HUES64 (cell line): ENCODE results near the gene SUGCT.

Source experiments
- H3K27ac ChIP-seq: 2 replicates; pipeline ENCODE4 v1.7.0; 2013; ENCODE audit warnings: low read depth, low read length, inconsistent platforms
- H3K27me3 ChIP-seq: 2 replicates; pipeline ENCODE4 v1.6.1; 2013; ENCODE audit warnings: mild to moderate bottlenecking, low read length; ENCODE audit not compliant: insufficient read depth
- H3K36me3 ChIP-seq: 2 replicates; pipeline ENCODE4 v1.6.1; 2013; ENCODE audit warnings: mild to moderate bottlenecking, low read length; ENCODE audit not compliant: insufficient read depth
- H3K4me1 ChIP-seq: 2 replicates; pipeline ENCODE4 v1.6.1; 2013; ENCODE audit warnings: mild to moderate bottlenecking, low read length, moderate library complexity; ENCODE audit not compliant: insufficient read depth
- H3K4me3 ChIP-seq: 2 replicates; pipeline ENCODE4 v1.5.1; 2013; ENCODE audit warnings: mild to moderate bottlenecking, low read length, moderate library complexity
- H3K9ac ChIP-seq: 2 replicates; pipeline ENCODE4 v1.6.1; 2013; ENCODE audit warnings: mild to moderate bottlenecking, low read depth, low read length
- H3K9me3 ChIP-seq: 2 replicates; pipeline ENCODE4 v1.6.1; 2013; ENCODE audit warnings: low read depth, low read length; ENCODE audit not compliant: insufficient read depth
- WGBS: fragments of 150-250, 120-280 bp; methylation state at CpG from one replicate; pipeline ENCODE4 v1.1.7; 2013; ENCODE audit warnings: missing lambda C conversion rate; 5-methylcytosine and 5-hydroxymethylcytosine counted together

Gene SUGCT

DNA sequence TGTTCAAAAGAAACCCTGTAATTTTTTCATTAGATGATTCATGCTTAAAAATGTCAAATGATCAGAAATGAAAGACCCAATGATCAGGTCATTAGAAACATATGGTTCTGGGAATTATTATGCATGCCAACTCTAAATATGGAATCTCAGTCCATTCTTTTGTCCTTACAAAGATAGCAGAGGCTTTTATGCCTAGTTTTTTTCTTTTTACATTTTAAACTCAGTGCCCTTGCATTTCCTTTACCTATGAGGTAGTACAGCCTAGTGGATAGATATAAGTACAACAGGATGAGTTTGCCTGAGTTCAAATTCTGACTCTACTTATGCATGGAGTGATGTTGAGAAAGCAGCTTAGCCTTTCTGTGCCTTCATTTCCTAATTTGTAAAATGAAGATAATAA, 392.9 kb downstream of the SUGCT start:
- Histone ChIP-seq H3K36me3 (no peaks in the 10 kb centered on the region), H3K4me1 (no peaks in the 10 kb centered on the region), H3K27me3 (no peaks in the 10 kb centered on the region), H3K9ac (no peak overlapping the region), H3K27ac (no peak overlapping the region), H3K9me3 (no peaks in the 10 kb centered on the region), H3K4me3 (no peak overlapping the region)

DNA sequence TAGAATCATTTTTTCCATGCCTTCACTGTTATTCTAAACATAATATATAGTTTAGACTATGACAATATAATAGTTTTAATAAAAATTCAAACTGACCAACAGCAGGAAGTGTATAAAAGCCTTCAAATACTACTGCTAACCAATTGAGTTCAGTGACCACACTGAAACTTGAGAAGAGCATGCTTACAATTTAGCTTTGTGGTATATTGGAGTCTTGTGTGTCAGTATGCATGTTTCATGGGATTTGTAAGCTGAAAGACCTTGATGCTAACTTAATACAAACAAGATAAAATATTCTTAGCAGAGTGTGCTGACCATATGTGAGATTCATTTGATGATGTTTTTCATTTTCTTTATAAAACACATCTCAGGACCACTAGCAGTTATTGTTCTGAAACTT, 395.5 kb downstream of the SUGCT start:
- no peak overlapping the region for H3K9ac ChIP-seq
- no peaks in the 10 kb centered on the region for H3K4me1 ChIP-seq
- no peaks in the 10 kb centered on the region for H3K36me3 ChIP-seq
- H3K9me3 ChIP-seq, result no peaks in the 10 kb centered on the region
- H3K27me3 ChIP-seq, result no peaks in the 10 kb centered on the region
- no peak overlapping the region for H3K4me3 ChIP-seq
- no peak overlapping the region for H3K27ac ChIP-seq

GRCh38 chr7:40531956-40532355, 397.2 kb downstream of the SUGCT start:
- whole genome bisulfite sequencing, result 100% methylated on average over 3 of the region's 3 CpGs

GRCh38 chr7:40535678-40536077, 400.9 kb downstream of the SUGCT start:
- Histone ChIP-seq H3K4me1 (no peaks in the 10 kb centered on the region), H3K9ac (no peak overlapping the region), H3K27me3 (no peaks in the 10 kb centered on the region), H3K27ac (no peak overlapping the region), H3K9me3 (no peaks in the 10 kb centered on the region), H3K36me3 (no peaks in the 10 kb centered on the region), H3K4me3 (no peak overlapping the region)
- 92% methylated on average over 3 of the region's 3 CpGs for WGBS

More at GRCh38 chr7:40531956-40532355, 397.2 kb downstream of the SUGCT start:
- no peak overlapping the region for H3K4me3 ChIP-seq
- H3K9me3 ChIP-seq, result no peaks in the 10 kb centered on the region
- no peaks in the 10 kb centered on the region for H3K4me1 ChIP-seq
- H3K9ac ChIP-seq, result no peak overlapping the region
- no peaks in the 10 kb centered on the region for H3K27me3 ChIP-seq
- no peak overlapping the region for H3K27ac ChIP-seq
- no peaks in the 10 kb centered on the region for H3K36me3 ChIP-seq

DNA sequence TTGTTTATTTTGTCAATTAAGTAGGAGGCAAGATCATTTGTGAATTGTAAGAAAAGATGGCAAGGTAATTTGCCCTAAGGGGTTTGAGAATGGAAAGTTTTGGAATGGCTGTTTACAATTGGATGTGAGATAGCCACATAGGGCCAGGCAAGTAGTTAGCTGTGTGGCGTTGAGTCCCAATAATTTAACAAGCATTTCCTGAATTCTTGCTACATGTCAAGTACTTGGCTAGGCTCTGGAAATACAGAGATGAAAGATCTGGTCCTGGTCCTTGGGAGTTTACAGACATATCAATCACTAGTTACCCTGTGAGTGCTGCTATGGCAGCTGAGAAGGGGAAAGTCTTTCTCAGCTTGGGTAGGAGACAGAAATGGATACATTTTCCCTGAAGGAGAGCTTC, 401.6 kb downstream of the SUGCT start:
- Histone ChIP-seq H3K36me3 (no peaks in the 10 kb centered on the region), H3K27ac (no peak overlapping the region), H3K9ac (no peak overlapping the region), H3K9me3 (no peaks in the 10 kb centered on the region), H3K4me1 (no peaks in the 10 kb centered on the region), H3K27me3 (no peaks in the 10 kb centered on the region), H3K4me3 (no peak overlapping the region)
- WGBS, result 80% methylated on average over 1 of the region's 1 CpG

- H3K36me3 ChIP-seq, result no peaks in the 10 kb centered on the region
- no peaks in the 10 kb centered on the region for H3K9me3 ChIP-seq
- H3K27ac ChIP-seq, result no peak overlapping the region
- H3K4me3 ChIP-seq, result no peak overlapping the region
- no peak overlapping the region for H3K9ac ChIP-seq
- no peaks in the 10 kb centered on the region for H3K4me1 ChIP-seq
- no peaks in the 10 kb centered on the region for H3K27me3 ChIP-seq
- 88% methylated on average over 1 of the region's 1 CpG for WGBS
Measured at GRCh38 chr7:40538281-40538680, 403.5 kb downstream of the SUGCT start.

GRCh38 chr7:40541336-40541735, 406.5 kb downstream of the SUGCT start:
- no peaks in the 10 kb centered on the region for H3K9me3 ChIP-seq
- no peaks in the 10 kb centered on the region for H3K4me1 ChIP-seq
- WGBS, result 86% methylated on average over 1 of the region's 1 CpG
- H3K4me3 ChIP-seq, result no peak overlapping the region
- no peak overlapping the region for H3K9ac ChIP-seq
- no peaks in the 10 kb centered on the region for H3K27me3 ChIP-seq
- no peaks in the 10 kb centered on the region for H3K36me3 ChIP-seq
- no peak overlapping the region for H3K27ac ChIP-seq

DNA sequence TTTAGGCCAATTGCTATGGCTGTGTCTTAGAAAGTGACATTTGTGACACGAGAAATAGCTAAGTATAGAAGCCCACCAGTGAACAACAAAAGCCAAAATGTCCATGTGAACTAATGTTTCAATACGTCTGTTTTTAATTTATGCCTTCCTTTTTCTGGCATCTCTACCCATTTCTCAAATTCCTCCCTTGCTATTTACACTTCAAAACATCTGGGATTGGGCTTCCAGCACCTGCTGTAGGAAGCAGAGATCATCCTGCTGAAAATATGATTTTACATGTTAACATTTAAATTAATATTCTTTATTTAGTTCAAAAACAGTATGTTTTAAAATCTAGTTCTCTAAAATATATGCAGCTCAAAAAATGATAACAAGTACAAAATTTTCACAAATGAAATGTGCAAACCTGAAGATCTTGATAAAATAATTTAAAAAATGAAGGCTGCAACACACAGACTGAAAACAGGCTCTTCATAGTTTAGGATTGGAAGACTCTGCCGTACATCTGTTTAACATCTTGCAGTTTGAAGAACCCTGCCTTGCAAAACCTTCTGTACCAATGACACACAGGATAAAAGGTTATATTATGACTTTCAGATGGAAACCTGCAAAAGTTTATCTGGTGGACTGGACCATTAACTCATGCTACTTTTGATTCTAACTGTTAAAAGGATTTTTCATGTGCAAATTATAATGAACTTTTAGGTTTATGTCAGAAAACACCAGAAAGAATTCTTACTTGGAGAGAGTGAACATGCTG, 408.4 kb downstream of the SUGCT start:
- no peak overlapping the region for H3K27ac ChIP-seq
- no peak overlapping the region for H3K4me3 ChIP-seq
- no peak overlapping the region for H3K9ac ChIP-seq
- no peaks in the 10 kb centered on the region for H3K9me3 ChIP-seq
- no peaks in the 10 kb centered on the region for H3K27me3 ChIP-seq
- WGBS, result 93% methylated on average over 3 of the region's 3 CpGs
- H3K36me3 ChIP-seq, result no peaks in the 10 kb centered on the region
- no peaks in the 10 kb centered on the region for H3K4me1 ChIP-seq

DNA sequence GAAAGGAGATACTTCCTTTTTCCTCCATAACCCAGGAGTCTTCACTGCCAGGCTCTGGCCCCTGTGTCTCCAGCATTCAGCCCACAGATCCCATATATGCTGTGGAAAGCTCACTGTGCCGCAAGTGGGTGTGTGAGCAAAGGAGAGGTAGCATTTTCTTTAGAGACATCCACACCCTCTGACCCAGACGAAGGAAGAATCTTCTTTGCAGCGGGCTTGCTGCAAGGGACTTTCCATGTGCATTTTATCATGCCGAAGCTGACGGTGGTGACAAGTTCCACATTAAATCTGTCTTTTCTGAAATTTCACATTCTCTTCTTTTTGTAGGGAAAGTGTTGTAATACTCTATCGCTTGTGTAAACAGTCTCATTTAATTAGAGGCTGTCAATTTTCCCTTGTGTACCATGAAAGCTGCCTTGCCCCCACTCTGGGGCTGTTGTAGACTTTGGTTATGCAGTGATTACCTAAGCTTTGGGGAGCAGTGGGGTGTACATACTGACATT, 409.5 kb downstream of the SUGCT start:
- Histone ChIP-seq H3K27me3 (no peaks in the 10 kb centered on the region), H3K9ac (no peak overlapping the region), H3K9me3 (no peaks in the 10 kb centered on the region), H3K4me1 (no peaks in the 10 kb centered on the region), H3K4me3 (no peak overlapping the region), H3K27ac (no peak overlapping the region), H3K36me3 (no peaks in the 10 kb centered on the region)
- 96% methylated on average over 6 of the region's 6 CpGs for WGBS

- H3K4me3 ChIP-seq, result no peak overlapping the region
- 91% methylated on average over 1 of the region's 1 CpG for WGBS
- H3K9ac ChIP-seq, result no peak overlapping the region
- no peaks in the 10 kb centered on the region for H3K36me3 ChIP-seq
- H3K4me1 ChIP-seq, result no peaks in the 10 kb centered on the region
- H3K9me3 ChIP-seq, result no peaks in the 10 kb centered on the region
- no peak overlapping the region for H3K27ac ChIP-seq
- no peaks in the 10 kb centered on the region for H3K27me3 ChIP-seq
Measured at GRCh38 chr7:40544871-40545303, 410.1 kb downstream of the SUGCT start.

DNA sequence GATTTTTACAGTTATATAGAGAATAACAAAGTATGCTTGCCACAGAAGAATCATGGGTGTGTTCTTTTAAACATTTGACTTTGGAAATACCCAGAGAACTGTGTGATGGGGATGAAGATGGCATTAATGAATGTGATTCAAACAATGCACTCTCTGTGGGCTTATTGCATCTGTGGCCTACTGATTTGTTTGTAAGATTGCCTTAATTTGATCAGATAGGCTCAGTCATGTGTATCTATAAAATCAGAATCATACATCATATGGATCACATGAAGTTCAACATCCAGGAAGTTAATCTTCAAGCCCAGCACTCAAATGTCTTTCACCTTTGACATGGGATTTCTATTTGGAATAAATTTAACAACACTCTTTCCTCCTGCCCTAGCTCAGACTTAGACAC, 410.9 kb downstream of the SUGCT start:
- Histone ChIP-seq H3K36me3 (no peaks in the 10 kb centered on the region), H3K27ac (no peak overlapping the region), H3K4me3 (no peak overlapping the region), H3K27me3 (no peaks in the 10 kb centered on the region), H3K4me1 (no peaks in the 10 kb centered on the region), H3K9me3 (no peaks in the 10 kb centered on the region), H3K9ac (no peak overlapping the region)
